ENCODE measurements around the gene CALML6. TPM values are rescaled to one million over a fixed set of nuclear protein-coding genes. Genes with fewer than 3 reads are reported as not detected.

The CALML6 gene
- total RNA-seq, 1 experiment from 2014 or later: 1.9 TPM

GRCh38 chr1:1938613-1939295, 23.7 kb downstream of the CALML6 start (continued):
- TF ChIP-seq, protein P1, sequence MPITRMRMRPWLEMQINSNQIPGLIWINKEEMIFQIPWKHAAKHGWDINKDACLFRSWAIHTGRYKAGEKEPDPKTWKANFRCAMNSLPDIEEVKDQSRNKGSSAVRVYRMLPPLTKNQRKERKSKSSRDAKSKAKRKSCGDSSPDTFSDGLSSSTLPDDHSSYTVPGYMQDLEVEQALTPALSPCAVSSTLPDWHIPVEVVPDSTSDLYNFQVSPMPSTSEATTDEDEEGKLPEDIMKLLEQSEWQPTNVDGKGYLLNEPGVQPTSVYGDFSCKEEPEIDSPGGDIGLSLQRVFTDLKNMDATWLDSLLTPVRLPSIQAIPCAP (CRISPR knock-in tag; IDR thresholded peaks at IDR 0.05): no peak

GRCh38 chr1:1939296-1940122, 24.4 kb downstream of the CALML6 start:
- H3K27me3 Mint-ChIP-seq (ENCODE audit: low read depth): no peaks in the 10 kb centered on the region
- H3K36me3 Mint-ChIP-seq: no peaks in the 10 kb centered on the region; the same call in 1 of the 2 replicates
- peaks cover 6% of the 10 kb centered on the region for H3K9me3 Mint-ChIP-seq
- DNase-seq (ENCODE audit: low spot score) (no peak), ATAC-seq (no peak)
- peaks cover 4% of the 10 kb centered on the region; the same call in 1 of the 2 replicates for H3K4me1 Mint-ChIP-seq
- POLR2A ChIA-PET: no interaction called here
- H3K27ac Mint-ChIP-seq: no peak overlapping the region
- no peak for TF ChIP-seq E2F1 (CRISPR knock-in tag; IDR thresholded peaks at IDR 0.05)
- TF ChIP-seq MLX (CRISPR knock-in tag; IDR thresholded peaks at IDR 0.05): no peak
- TF ChIP-seq ZNF219 (CRISPR knock-in tag; IDR thresholded peaks at IDR 0.05; ENCODE audit: borderline replicate concordance): no peak
- no peak for TF ChIP-seq SMAD4 (CRISPR knock-in tag; IDR thresholded peaks at IDR 0.05)
- TF ChIP-seq RORB (CRISPR knock-in tag; IDR thresholded peaks at IDR 0.05): no peak
- no peak for TF ChIP-seq CREM (CRISPR knock-in tag; IDR thresholded peaks at IDR 0.05)
- TF ChIP-seq, protein P2, sequence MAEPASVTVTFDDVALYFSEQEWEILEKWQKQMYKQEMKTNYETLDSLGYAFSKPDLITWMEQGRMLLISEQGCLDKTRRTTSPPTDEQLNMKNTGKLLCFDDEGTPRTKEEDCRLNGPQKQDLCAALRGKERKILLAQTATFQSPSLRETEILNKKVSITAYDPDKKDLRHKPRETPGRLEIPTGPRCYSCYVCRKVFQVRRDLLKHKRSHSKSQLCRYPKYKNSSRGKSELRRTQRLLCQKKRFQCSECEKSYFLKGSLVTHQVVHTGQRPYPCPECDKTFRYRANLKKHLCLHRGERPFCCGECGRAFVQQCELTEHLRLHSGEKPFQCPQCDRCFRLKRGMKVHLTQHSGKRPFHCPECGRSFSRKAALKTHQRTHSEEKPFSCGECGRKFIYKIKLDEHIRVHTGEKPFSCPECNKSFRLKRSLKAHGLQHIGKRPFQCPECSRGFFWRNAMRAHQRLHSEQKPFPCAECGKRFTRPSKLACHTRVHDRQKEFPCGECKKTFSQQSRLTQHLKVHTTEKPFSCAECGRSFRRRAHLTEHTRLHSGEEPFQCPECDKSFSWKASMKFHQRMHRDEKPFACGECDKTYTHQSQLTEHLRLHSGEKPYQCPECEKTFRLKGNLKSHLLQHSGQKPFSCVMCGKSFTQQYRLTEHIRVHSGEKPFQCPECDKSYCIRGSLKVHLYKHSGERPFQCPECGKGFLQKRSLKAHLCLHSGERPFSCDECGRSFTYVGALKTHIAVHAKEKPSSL (CRISPR knock-in tag; conservative IDR thresholded peaks at IDR 0.05): no peak
- TF ChIP-seq GABPB1 (CRISPR knock-in tag; IDR thresholded peaks at IDR 0.05): no peak
- TF ChIP-seq NFYB (CRISPR knock-in tag; conservative IDR thresholded peaks at IDR 0.05; ENCODE audit: low read depth): no peak
- TF ChIP-seq KAT7 (CRISPR knock-in tag; IDR thresholded peaks at IDR 0.05; ENCODE audit: borderline replicate concordance): no peak
- TF ChIP-seq HMGA2 (CRISPR knock-in tag; IDR thresholded peaks at IDR 0.05): no peak
- TF ChIP-seq ZNF423 (CRISPR knock-in tag; IDR thresholded peaks at IDR 0.05): no peak
- TF ChIP-seq ZNF512 (CRISPR knock-in tag; IDR thresholded peaks at IDR 0.05; ENCODE audit: borderline replicate concordance): no peak
- TF ChIP-seq, protein P1 (CRISPR knock-in tag; IDR thresholded peaks at IDR 0.05): no peak
- no peak for TF ChIP-seq ZNF232 (CRISPR knock-in tag; IDR thresholded peaks at IDR 0.05)
- TF ChIP-seq ZNF121 (CRISPR knock-in tag; IDR thresholded peaks at IDR 0.05): no peak
- no peak for TF ChIP-seq ERG (CRISPR knock-in tag; IDR thresholded peaks at IDR 0.05)
- no peak for TF ChIP-seq ATF1 (CRISPR knock-in tag; IDR thresholded peaks at IDR 0.05)
- CTCF ChIA-PET: interaction anchor here (1.1 kb wide), 1 partner anchor 105 kb away, joined by 3 read pairs; no protein-coding TSS in a partner anchor
- no peak overlapping the region for H3K4me3 Mint-ChIP-seq
